HG02798 (cell line): ENCODE measurements around the gene TNFRSF18.
"Not testable (repeated sequence)": the region's sequence is repeated elsewhere in the genome, so short reads cannot be mapped to it uniquely, and the experiment has no call there.

ENCODE experiments used
- ATAC-seq: cut with Tn5 transposase; IDR thresholded peaks from one replicate; pipeline ENCODE4 v1.9.1; 2021; ENCODE audit warnings: mild to moderate bottlenecking; ENCODE audit not compliant: unreplicated experiment, poor library complexity

The TNFRSF18 gene

GRCh38 chr1:1179983-1180861 lies 26.2 kb downstream of the TNFRSF18 start:
- no peak for ATAC-seq

- no peak for ATAC-seq
These were observed 26.9 kb downstream of the TNFRSF18 start for GRCh38 chr1:1179346-1179982.

GRCh38 chr1:1178794-1179331 lies 27.5 kb downstream of the TNFRSF18 start:
- ATAC-seq: no peak

GRCh38 chr1:1177452-1178206 lies 28.8 kb downstream of the TNFRSF18 start:
- no peak for ATAC-seq

GRCh38 chr1:1176931-1177330 lies 29.5 kb downstream of the TNFRSF18 start:
- no peak for ATAC-seq

GRCh38 chr1:1176063-1176761 lies 30.2 kb downstream of the TNFRSF18 start:
- not testable (repeated sequence) for ATAC-seq

GRCh38 chr1:1175221-1176062 lies 30.9 kb downstream of the TNFRSF18 start:
- no peak for ATAC-seq

GRCh38 chr1:1173793-1174415 lies 32.5 kb downstream of the TNFRSF18 start, which contains the start of gene TTLL10:
Gene TTLL10, plus strand, starts transcription at chr1:1173880. Its CDS starts 5,336 bp downstream, at chr1:1179216.
- ATAC-seq: no peak

GRCh38 chr1:1173061-1173792 lies 33.2 kb downstream of the TNFRSF18 start:
- no peak for ATAC-seq

GRCh38 chr1:1171546-1172340 lies 34.6 kb downstream of the TNFRSF18 start:
- no peak for ATAC-seq

- ATAC-seq: no peak
These were observed 35.2 kb downstream of the TNFRSF18 start for GRCh38 chr1:1171161-1171545.

GRCh38 chr1:1170215-1171091 lies 35.9 kb downstream of the TNFRSF18 start:
- no peak for ATAC-seq

GRCh38 chr1:1169429-1170214 lies 36.8 kb downstream of the TNFRSF18 start:
- ATAC-seq: no peak

- ATAC-seq: no peak
These were observed 37.7 kb downstream of the TNFRSF18 start for GRCh38 chr1:1168451-1169411.
